ENCODE results near the gene PARP3.
"Not testable (repeated sequence)": the region's sequence is repeated elsewhere in the genome, so short reads cannot be mapped to it uniquely, and the experiment has no call there.

Gene PARP3

DNA sequence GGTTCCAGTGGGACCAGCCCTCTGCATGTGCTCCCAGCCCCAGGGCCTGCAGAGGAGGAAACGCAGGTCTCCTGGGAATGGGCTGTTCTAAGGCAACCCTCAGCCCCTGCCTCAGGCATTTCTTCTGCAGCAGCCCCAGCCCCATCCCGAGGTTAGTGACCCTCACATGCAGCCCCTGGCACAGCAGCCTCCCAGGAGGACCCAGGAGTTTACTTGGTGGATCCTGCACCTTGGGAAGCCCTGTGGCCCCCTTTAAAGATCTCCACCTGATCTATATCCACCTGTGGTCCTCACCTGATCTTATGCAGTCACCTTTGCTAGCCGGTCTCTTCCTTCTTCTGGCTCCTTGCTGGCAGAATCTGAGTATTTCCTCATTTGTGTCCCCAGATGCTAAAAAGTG, 13.2 kb upstream of the PARP3 start:
- DNase-seq (ENCODE audit: low spot score in 2 of 2); H3K27me3 ChIP-seq (ENCODE audit: low read depth); H3K4me3 ChIP-seq; H3K4me1 ChIP-seq; in situ Hi-C loops (cut with MboI; ENCODE audit: low sequenced_read_pairs); H3K9me3 ChIP-seq: not testable (repeated sequence)
- H3K36me3 ChIP-seq (replicated peaks) = peaks cover 16% of the 10 kb centered on the region

DNA sequence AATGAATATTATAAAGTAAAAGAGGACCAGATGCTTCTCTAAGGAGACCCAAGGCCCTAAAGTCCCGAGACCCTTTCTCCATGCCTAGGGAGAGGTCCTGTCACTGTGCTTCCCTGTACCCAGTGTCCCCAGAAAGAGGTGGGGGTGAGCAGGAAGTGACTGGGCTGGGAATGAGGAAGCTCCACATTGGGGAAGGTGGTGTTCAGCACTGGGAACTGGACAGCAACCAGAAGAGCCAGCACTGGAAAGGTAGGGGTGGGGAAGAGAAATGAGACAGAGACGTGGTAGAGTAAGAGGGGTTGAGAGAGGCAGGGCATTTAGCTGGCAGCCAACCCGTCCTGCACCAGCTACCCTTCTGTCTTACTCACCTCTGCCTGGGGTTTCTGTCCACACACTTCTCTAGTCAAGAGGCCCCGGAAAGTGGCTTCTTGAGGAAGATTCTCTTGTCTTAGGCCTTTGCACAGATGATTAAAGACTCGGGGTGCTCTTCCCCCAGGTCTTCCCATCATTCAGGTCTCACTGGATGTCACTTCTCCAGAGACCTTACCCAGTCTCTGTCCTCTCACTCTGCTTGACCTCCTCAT, 12.7 kb upstream of the PARP3 start:
- Histone ChIP-seq H3K36me3 (replicated peaks) (peaks cover 22% of the 10 kb centered on the region), H3K4me3 (no peak overlapping the region), H3K4me1 (no peaks in the 10 kb centered on the region), H3K9me3 (no peaks in the 10 kb centered on the region), H3K27me3 (ENCODE audit: low read depth) (no peaks in the 10 kb centered on the region)
- in situ Hi-C loops (cut with MboI; ENCODE audit: low sequenced_read_pairs) = no loop called here
- peak in 1 of 2 experiments; percentile 40 for DNase-seq (ENCODE audit: low spot score in 2 of 2)

DNA sequence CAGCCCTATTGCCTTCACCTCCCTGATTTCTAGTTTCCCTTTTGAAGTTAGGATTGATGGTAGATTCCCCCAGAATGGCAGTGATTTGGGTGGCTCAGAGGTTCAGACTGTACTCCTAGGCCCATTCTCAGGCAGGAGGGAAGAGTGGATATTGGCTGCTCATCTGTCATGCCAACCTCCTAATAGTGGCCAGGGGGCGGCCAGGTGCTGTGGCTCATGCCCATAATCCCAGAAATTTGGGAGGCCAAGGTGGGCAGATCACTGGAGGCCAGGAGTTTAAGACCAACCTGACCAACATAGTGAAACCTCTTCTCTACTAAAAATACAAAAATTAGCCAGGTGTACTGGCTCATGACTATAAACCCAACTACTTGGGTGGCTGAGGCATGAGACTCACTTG, 11.7 kb upstream of the PARP3 start:
- H3K36me3 ChIP-seq (replicated peaks) = peaks cover 31% of the 10 kb centered on the region
- H3K4me3 ChIP-seq = no peak overlapping the region
- no peaks in the 10 kb centered on the region for H3K4me1 ChIP-seq
- no peaks in the 10 kb centered on the region for H3K27me3 ChIP-seq (ENCODE audit: low read depth)
- in situ Hi-C loops (cut with MboI; ENCODE audit: low sequenced_read_pairs) = no loop called here
- H3K9me3 ChIP-seq = no peaks in the 10 kb centered on the region
- DNase-seq (ENCODE audit: low spot score in 2 of 2) = no peak

DNA sequence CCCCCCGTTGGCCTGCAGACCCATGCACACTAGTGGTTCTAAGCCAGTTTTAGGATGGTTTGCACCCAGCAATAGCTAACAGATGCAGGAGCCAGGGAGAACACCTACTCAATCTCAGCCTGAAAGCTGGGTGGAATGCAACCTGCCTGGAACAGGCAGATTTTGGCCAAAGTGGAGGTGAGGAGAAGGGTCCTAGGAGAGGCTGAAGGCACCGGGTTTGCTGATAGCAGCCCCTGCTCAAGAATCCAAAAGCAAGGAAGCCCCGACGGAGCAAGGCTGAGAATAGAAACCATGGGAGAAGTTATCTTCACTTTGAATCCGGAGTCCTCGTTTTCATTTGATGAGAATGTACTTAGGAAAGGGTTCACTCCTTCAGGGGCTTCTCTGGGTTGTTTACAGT, 10.4 kb upstream of the PARP3 start:
- no peaks in the 10 kb centered on the region for H3K9me3 ChIP-seq
- no peaks in the 10 kb centered on the region for H3K27me3 ChIP-seq (ENCODE audit: low read depth)
- H3K36me3 ChIP-seq (replicated peaks) = peaks cover 44% of the 10 kb centered on the region
- no peaks in the 10 kb centered on the region for H3K4me1 ChIP-seq
- DNase-seq (ENCODE audit: low spot score in 2 of 2) = no peak
- in situ Hi-C loops (cut with MboI; ENCODE audit: low sequenced_read_pairs) = no loop called here
- no peak overlapping the region for H3K4me3 ChIP-seq

- no peaks in the 10 kb centered on the region for H3K9me3 ChIP-seq
- DNase-seq (ENCODE audit: low spot score in 2 of 2) = no peak
- in situ Hi-C loops (cut with MboI; ENCODE audit: low sequenced_read_pairs) = no loop called here
- peaks cover 54% of the 10 kb centered on the region for H3K36me3 ChIP-seq (replicated peaks)
- no peak overlapping the region for H3K4me3 ChIP-seq
- H3K4me1 ChIP-seq = no peaks in the 10 kb centered on the region
- no peaks in the 10 kb centered on the region for H3K27me3 ChIP-seq (ENCODE audit: low read depth)
Observed at GRCh38 chr3:51932471-51933370, 9.4 kb upstream of the PARP3 start.

DNA sequence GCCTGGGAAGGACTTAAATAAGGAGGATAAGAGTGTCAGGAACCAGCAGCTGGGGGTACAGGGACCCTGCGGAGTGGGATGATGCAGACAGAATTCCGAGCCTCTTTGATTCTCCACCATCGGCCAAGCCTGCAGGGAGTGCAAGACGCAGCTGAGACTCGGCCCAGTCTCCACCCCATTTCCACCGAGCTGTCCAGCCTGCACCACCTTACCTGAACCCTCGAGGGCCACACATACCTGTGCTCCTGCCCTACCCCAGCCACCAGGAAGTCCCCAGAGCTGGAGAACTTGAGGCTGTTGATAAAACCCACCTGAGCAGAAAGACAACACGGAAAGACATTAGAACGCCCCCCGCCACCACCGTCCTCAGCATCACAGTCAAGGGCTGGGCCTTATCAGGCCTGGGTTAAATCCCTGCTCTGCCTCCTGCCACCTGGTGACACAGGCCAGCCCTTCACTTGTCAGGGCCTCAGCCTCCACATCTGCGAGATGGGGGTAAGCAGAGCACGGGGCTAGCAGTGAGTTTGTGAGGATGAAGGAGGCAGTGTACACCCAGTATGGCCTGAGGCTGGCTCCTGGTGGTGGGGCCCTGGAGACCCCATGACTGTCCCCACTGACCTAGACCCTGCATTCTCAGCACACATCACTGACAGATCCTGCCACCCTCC, 8.6 kb upstream of the PARP3 start:
- Histone ChIP-seq H3K9me3 (no peaks in the 10 kb centered on the region), H3K4me3 (no peak overlapping the region), H3K36me3 (replicated peaks) (peaks cover 60% of the 10 kb centered on the region), H3K4me1 (no peaks in the 10 kb centered on the region), H3K27me3 (ENCODE audit: low read depth) (no peaks in the 10 kb centered on the region)
- in situ Hi-C loops (cut with MboI; ENCODE audit: low sequenced_read_pairs) = no loop called here
- DNase-seq (ENCODE audit: low spot score in 2 of 2) = no peak

GRCh38 chr3:51934139-51934850, 7.9 kb upstream of the PARP3 start:
- no peaks in the 10 kb centered on the region; the same call in 1 of the 2 replicates for H3K4me1 ChIP-seq
- in situ Hi-C loops (cut with MboI; ENCODE audit: low sequenced_read_pairs) = no loop called here
- peaks cover 67% of the 10 kb centered on the region for H3K36me3 ChIP-seq (replicated peaks)
- no peaks in the 10 kb centered on the region for H3K9me3 ChIP-seq
- no peak for DNase-seq (ENCODE audit: low spot score in 2 of 2)
- no peaks in the 10 kb centered on the region for H3K27me3 ChIP-seq (ENCODE audit: low read depth)
- no peak overlapping the region for H3K4me3 ChIP-seq

DNA sequence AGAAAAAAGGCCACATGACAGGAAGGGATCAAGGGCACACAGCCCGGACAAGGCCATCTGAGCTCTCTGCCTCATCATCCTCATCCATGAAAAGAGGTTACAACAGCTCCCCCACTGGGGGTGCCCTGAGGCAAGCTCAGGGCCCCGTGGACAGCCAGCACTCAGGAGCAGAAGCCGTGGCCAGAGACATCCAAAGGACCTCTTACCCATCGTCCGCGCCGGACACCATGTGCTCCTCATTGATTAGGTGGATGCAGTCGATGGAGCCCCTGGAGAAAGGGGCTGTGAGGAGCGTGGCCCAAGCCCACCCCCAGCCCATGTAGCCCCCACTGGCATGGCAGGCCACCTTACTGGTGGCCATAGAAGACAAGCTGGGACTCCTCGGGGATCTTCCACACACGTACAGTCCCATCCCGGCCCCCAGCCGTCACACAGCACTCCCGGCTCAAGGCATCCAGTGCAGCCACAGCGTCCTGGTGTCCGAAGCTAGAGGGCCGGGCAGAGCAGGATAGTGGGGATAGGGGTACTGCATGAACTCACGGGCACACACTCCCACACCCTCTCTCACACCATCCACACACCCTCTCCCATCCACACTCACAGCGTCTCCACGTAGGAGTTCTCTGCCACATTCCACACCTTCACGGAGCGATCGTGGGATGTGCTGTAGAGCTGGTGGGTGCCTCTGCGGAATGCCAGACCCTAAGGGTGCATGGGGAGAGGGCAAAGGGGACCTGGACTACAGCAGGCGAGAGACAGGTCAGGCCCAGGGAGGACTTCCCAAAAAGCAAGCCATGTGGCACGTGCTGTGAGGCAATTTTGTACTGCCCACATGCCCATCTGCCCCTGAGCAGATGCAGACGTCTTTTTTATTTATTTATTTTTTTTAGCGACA, 6.9 kb upstream of the PARP3 start:
- no peak for DNase-seq (ENCODE audit: low spot score in 2 of 2)
- Histone ChIP-seq H3K4me1 (no peaks in the 10 kb centered on the region; the same call in none of the 2 replicates), H3K4me3 (no peak overlapping the region), H3K9me3 (no peaks in the 10 kb centered on the region), H3K27me3 (ENCODE audit: low read depth) (no peaks in the 10 kb centered on the region), H3K36me3 (replicated peaks) (peaks cover 67% of the 10 kb centered on the region)
- in situ Hi-C loops (cut with MboI; ENCODE audit: low sequenced_read_pairs) = no loop called here

- no peak for DNase-seq (ENCODE audit: low spot score in 2 of 2)
- no peaks in the 10 kb centered on the region; the same call in none of the 2 replicates for H3K4me1 ChIP-seq
- in situ Hi-C loops (cut with MboI; ENCODE audit: low sequenced_read_pairs) = no loop called here
- peaks cover 65% of the 10 kb centered on the region for H3K36me3 ChIP-seq (replicated peaks)
- H3K27me3 ChIP-seq (ENCODE audit: low read depth) = no peaks in the 10 kb centered on the region
- H3K9me3 ChIP-seq = no peaks in the 10 kb centered on the region
- no peak overlapping the region for H3K4me3 ChIP-seq
Observed at GRCh38 chr3:51935886-51936755, 6.0 kb upstream of the PARP3 start.

DNA sequence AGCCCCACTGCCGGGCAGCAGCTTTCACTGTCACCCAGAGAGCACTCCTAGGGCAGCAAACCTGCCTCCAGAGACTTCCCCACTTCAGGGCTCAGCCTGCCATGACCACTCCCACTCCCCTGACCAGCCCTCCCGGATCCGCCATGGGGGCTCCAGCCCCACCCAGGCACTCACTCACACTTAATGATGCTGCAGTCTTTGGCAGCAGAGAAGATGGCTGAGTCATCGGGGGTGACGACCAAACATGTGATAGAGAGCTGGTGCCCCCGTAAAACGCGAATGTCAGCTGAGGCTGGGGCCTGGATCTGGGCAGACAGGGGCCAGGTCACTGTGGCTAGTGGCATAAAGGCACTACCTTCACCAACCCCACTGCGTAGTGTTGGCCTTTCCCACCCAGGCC, 5.1 kb upstream of the PARP3 start:
- DNase-seq (ENCODE audit: low spot score in 2 of 2) = no peak
- Histone ChIP-seq H3K4me3 (no peak overlapping the region), H3K4me1 (no peaks in the 10 kb centered on the region; the same call in none of the 2 replicates), H3K36me3 (replicated peaks) (peaks cover 64% of the 10 kb centered on the region), H3K27me3 (ENCODE audit: low read depth) (no peaks in the 10 kb centered on the region), H3K9me3 (no peaks in the 10 kb centered on the region)
- in situ Hi-C loops (cut with MboI; ENCODE audit: low sequenced_read_pairs) = no loop called here

DNA sequence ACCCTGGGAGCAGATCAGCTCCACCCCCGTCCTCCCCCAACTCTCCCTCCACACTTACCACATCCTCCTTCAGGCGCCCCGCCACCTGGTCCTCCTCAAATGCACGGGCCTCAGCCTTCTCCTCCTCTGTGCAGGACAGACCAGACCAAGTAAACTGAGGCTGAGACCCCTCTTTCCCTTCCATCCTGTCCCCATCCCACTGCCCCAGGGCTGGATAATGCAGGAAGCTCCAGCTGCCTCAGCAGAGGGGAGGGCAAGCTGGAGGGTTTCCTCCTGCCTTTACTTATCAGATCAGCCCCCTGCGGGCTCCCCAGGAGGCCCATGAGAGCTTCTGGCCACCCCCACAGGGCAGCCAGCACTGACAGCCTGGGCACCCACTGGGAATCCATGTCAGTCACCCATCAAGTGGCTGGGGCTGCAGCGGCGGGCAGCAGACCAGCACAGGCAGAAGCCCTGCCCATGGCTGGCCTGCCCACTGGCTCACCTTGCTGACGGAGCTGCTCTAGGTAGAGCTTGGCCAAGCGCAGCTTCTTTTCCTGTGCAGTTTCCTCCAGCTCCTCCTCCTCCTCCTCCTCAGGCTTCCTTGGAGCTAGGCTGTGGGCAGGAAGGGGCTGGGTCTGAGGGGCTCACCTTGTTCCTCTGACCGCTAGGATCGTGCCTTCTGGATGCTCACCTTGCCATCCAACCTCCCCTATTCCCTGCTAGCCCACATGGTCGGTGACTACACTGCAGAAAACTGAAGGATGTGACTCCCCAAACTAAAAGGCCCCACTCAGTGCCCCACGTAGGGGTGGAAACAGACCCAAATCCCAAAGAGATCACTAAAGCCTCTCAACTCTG, 4.3 kb upstream of the PARP3 start:
- no peak for DNase-seq (ENCODE audit: low spot score in 2 of 2)
- Histone ChIP-seq H3K27me3 (ENCODE audit: low read depth) (no peaks in the 10 kb centered on the region), H3K36me3 (replicated peaks) (peaks cover 58% of the 10 kb centered on the region), H3K4me1 (peaks cover 7% of the 10 kb centered on the region), H3K4me3 (no peak overlapping the region), H3K9me3 (no peaks in the 10 kb centered on the region)
- in situ Hi-C loops (cut with MboI; ENCODE audit: low sequenced_read_pairs) = no loop called here
